Natural killer cell (primary cell): ENCODE data around the gene CTPS2. TPM values are rescaled to one million over a fixed set of nuclear protein-coding genes. Genes with fewer than 3 reads are reported as not detected.

Source experiments
- ATAC-seq, 3 donors: fragments of 150-1000 bp in 2 of 3; fragments of 200-7000 bp in 1 of 3; cut with Tn5 transposase; 1 replicate in 1 of 3; 2 replicates in 2 of 3; pipeline ENCODE4 v1.10.0; 2021; ENCODE audit warnings: mild to moderate bottlenecking in 2 of 3, moderate library complexity in 2 of 3
- DNase-seq, 2 donors: peaks; one replicate each; pipeline versions ENCODE4 v3.0.0 to v3.0.0-alpha.2; 2013 to 2021; ENCODE audit warnings: mixed read lengths in 1 of 2
- H3K27ac ChIP-seq: one replicate; pipeline ENCODE4 v1.5.1; 2013; ENCODE audit warnings: mild to moderate bottlenecking, low read length
- H3K27me3 ChIP-seq: one replicate; pipeline ENCODE4 v1.6.1; 2013; ENCODE audit warnings: low read length; ENCODE audit not compliant: control insufficient read depth, insufficient read depth
- H3K36me3 ChIP-seq: one replicate; pipeline ENCODE4 v1.6.1; 2013; ENCODE audit warnings: low read length; ENCODE audit not compliant: control insufficient read depth, insufficient read depth
- H3K4me1 ChIP-seq: one replicate; pipeline ENCODE4 v1.6.1; 2013; ENCODE audit warnings: low read length; ENCODE audit not compliant: control insufficient read depth, insufficient read depth
- H3K4me3 ChIP-seq: one replicate; pipeline ENCODE4 v1.5.1; 2013; ENCODE audit warnings: low read length
- H3K9me3 ChIP-seq: one replicate; pipeline ENCODE4 v1.6.1; 2013; ENCODE audit warnings: low read length; ENCODE audit not compliant: control insufficient read depth, insufficient read depth
- H3K27ac Mint-ChIP-seq, 2 donors: one replicate each; pipeline ENCODE4 v1.8.0; 2022; ENCODE audit warnings: mild to moderate bottlenecking in 2 of 2, mixed read lengths in 2 of 2, moderate library complexity in 1 of 2
- H3K27me3 Mint-ChIP-seq, 2 donors: one replicate each; pipeline ENCODE4 v1.8.0; 2022; ENCODE audit warnings: low read depth in 2 of 2, mixed read lengths in 2 of 2
- H3K36me3 Mint-ChIP-seq: one replicate; pipeline ENCODE4 v1.8.0; 2022; ENCODE audit warnings: mixed read lengths
- H3K4me1 Mint-ChIP-seq, 2 donors: one replicate each; pipeline ENCODE4 v1.8.0; 2022; ENCODE audit warnings: mixed read lengths in 2 of 2
- H3K4me3 Mint-ChIP-seq: one replicate; pipeline ENCODE4 v1.8.0; 2022; ENCODE audit warnings: mild to moderate bottlenecking, moderate library complexity, mixed read lengths
- H3K9me3 Mint-ChIP-seq, 2 donors: one replicate each; pipeline ENCODE4 v1.8.0; 2022; ENCODE audit warnings: mixed read lengths in 2 of 2
- WGBS: methylation state at CpG from one replicate; pipeline ENCODE4 v1.1.7; 2013; ENCODE audit warnings: missing lambda C conversion rate; ENCODE audit not compliant: insufficient coverage; 5-methylcytosine and 5-hydroxymethylcytosine counted together
- intact Hi-C: fragments of 100-400 bp; cut with micrococcal nuclease; formaldehyde crosslinking; loops from one replicate; pipeline ENCODE4 v1.14.2; 2022
- total RNA-seq, 4 donors: library from RNA; stranded (reverse); fragments of 120-200 nt in 1 of 4; gene quantifications; one replicate each; pipeline versions ENCODE4 v1.2.3 to v1.2.4, GENCODE V29; 2013 to 2022
- TF ChIP-seq, protein P1 (sequence below): fragments of 200-600 bp; IDR thresholded peaks from one replicate; pipeline ENCODE4 v1.8.0; 2022; ENCODE audit warnings: antibody characterized with exemption

The CTPS2 gene
- total RNA-seq, 3 donors from 2014 or later (not counting 1 experiment from before 2014, with no cell fraction given): 3.6 to 6.0 (median 5.2) TPM

- H3K27ac Mint-ChIP-seq: no peak overlapping the region
- DNase-seq: no peak
- 91% methylated on average over 6 of the region's 6 CpGs for WGBS
Measured at GRCh38 chrX:16558489-16558888, 154.0 kb downstream of the CTPS2 start.

DNA sequence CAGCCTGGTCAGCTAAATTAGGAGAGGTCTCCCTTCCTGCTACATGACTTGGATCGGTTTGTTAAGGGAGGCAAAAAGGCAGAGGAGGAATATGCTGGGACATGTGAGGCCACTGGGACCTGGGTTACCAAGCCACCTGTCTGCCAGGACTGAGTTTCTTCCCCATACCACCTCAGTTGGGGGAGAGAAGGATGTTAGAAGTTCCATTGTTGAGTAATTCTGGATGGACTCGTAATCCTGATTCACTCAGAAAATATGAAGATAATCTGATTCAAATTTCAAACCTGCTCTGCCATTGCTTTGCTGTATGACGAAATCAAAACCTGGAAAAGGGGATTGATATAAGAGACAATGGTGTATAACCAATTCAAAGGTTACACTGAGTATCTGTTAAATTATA is 159.9 kb downstream of the CTPS2 start:
- H3K4me1 ChIP-seq: no peaks in the 10 kb centered on the region
- H3K9me3 Mint-ChIP-seq: no peaks in the 10 kb centered on the region
- intact Hi-C loops: no loop called here
- no peaks in the 10 kb centered on the region for H3K27me3 ChIP-seq
- H3K36me3 Mint-ChIP-seq: no peaks in the 10 kb centered on the region
- H3K4me1 Mint-ChIP-seq: no peaks in the 10 kb centered on the region
- H3K36me3 ChIP-seq: no peaks in the 10 kb centered on the region
- no peaks in the 10 kb centered on the region for H3K9me3 ChIP-seq
- no peak for DNase-seq
- no peak overlapping the region for H3K27ac Mint-ChIP-seq
- H3K4me3 Mint-ChIP-seq: no peak overlapping the region
- peaks cover 0 to 27% of the 10 kb centered on the region in 2 donors for H3K27me3 Mint-ChIP-seq
- TF ChIP-seq, protein P1, sequence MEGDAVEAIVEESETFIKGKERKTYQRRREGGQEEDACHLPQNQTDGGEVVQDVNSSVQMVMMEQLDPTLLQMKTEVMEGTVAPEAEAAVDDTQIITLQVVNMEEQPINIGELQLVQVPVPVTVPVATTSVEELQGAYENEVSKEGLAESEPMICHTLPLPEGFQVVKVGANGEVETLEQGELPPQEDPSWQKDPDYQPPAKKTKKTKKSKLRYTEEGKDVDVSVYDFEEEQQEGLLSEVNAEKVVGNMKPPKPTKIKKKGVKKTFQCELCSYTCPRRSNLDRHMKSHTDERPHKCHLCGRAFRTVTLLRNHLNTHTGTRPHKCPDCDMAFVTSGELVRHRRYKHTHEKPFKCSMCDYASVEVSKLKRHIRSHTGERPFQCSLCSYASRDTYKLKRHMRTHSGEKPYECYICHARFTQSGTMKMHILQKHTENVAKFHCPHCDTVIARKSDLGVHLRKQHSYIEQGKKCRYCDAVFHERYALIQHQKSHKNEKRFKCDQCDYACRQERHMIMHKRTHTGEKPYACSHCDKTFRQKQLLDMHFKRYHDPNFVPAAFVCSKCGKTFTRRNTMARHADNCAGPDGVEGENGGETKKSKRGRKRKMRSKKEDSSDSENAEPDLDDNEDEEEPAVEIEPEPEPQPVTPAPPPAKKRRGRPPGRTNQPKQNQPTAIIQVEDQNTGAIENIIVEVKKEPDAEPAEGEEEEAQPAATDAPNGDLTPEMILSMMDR: no peak
- WGBS: 95% methylated on average over 2 of the region's 3 CpGs
- H3K27ac ChIP-seq: no peak overlapping the region
- no peak for ATAC-seq
- no peak overlapping the region for H3K4me3 ChIP-seq

More at GRCh38 chrX:16558489-16558888, 154.0 kb downstream of the CTPS2 start:
- no peak for ATAC-seq
- Mint-ChIP-seq H3K9me3 (no peaks in the 10 kb centered on the region), H3K4me1 (no peaks in the 10 kb centered on the region), H3K36me3 (no peaks in the 10 kb centered on the region), H3K27me3 (peaks cover 0 to 13% of the 10 kb centered on the region in 2 donors), H3K4me3 (no peak overlapping the region)
- no peaks in the 10 kb centered on the region for H3K4me1 ChIP-seq
- no peak overlapping the region for H3K4me3 ChIP-seq
- H3K36me3 ChIP-seq: no peaks in the 10 kb centered on the region
- no peaks in the 10 kb centered on the region for H3K27me3 ChIP-seq
- TF ChIP-seq, protein P1: no peak
- no peaks in the 10 kb centered on the region for H3K9me3 ChIP-seq
- intact Hi-C loops: no loop called here
- H3K27ac ChIP-seq: no peak overlapping the region

DNA sequence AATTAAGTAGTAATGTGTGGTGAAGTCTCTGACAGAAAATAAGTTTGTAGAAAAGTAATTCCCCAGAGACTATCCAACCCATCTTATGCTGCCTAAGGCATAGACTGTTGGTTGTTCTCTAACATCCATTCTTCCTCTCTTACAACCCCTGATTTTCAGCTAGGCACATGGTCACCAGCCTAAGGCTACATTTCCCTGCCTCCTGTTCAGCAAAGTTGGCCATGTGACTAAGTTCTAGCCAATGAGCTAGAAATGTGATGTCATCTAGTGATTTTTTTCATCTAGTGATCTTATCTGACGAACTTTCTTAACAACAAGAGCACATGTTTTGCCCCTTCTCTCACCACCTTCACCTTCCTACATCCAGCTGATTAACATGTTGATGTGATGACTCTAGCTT is 164.8 kb downstream of the CTPS2 start:
- H3K27ac ChIP-seq: no peak overlapping the region
- Mint-ChIP-seq H3K9me3 (no peaks in the 10 kb centered on the region), H3K27me3 (peaks cover 0 to 29% of the 10 kb centered on the region in 2 donors), H3K36me3 (no peaks in the 10 kb centered on the region), H3K4me3 (no peak overlapping the region), H3K4me1 (no peaks in the 10 kb centered on the region), H3K27ac (no peak overlapping the region)
- H3K4me1 ChIP-seq: no peaks in the 10 kb centered on the region
- H3K4me3 ChIP-seq: no peak overlapping the region
- TF ChIP-seq, protein P1: no peak
- DNase-seq (no peak), ATAC-seq (no peak)
- no peaks in the 10 kb centered on the region for H3K27me3 ChIP-seq
- H3K9me3 ChIP-seq: no peaks in the 10 kb centered on the region
- WGBS: no CpG with 5 or more reads among the region's 1 CpG
- H3K36me3 ChIP-seq: no peaks in the 10 kb centered on the region
- intact Hi-C loops: no loop called here

- Histone ChIP-seq H3K27me3 (no peaks in the 10 kb centered on the region), H3K4me1 (no peaks in the 10 kb centered on the region), H3K36me3 (no peaks in the 10 kb centered on the region), H3K27ac (no peak overlapping the region), H3K9me3 (no peaks in the 10 kb centered on the region), H3K4me3 (no peak overlapping the region)
- Mint-ChIP-seq H3K4me1 (no peaks in the 10 kb centered on the region), H3K27ac (no peak overlapping the region), H3K27me3 (peaks cover 3 to 25% of the 10 kb centered on the region in 2 donors), H3K9me3 (peaks cover 0 to 5% of the 10 kb centered on the region in 2 donors), H3K4me3 (no peak overlapping the region), H3K36me3 (no peaks in the 10 kb centered on the region)
- no peak for ATAC-seq
- DNase-seq: no peak
- WGBS: 77% methylated on average over 2 of the region's 3 CpGs
- TF ChIP-seq, protein P1: no peak
- intact Hi-C loops: no loop called here
Measured at GRCh38 chrX:16544969-16545368, 167.5 kb downstream of the CTPS2 start.
